HEK293 (cell line): ENCODE data around the gene HDDC3.

ENCODE experiments used
- GLIS1 ChIP-seq: fragments of 450-650 bp; formaldehyde crosslinking; IDR thresholded peaks from 2 replicates; pipeline ENCODE4 v1.5.1; 2016; ENCODE audit warnings: missing biosample characterization, missing genetic modification characterization
- YY2 ChIP-seq: fragments of 450-650 bp; formaldehyde crosslinking; IDR thresholded peaks from 2 replicates; pipeline ENCODE4 v1.5.1; 2016; ENCODE audit warnings: missing biosample characterization, missing genetic modification characterization
- ZNF354C ChIP-seq: fragments of 450-650 bp; formaldehyde crosslinking; IDR thresholded peaks from 2 replicates; pipeline ENCODE4 v1.5.1; 2016; ENCODE audit warnings: missing biosample characterization, missing genetic modification characterization, low read depth, borderline replicate concordance
- TF ChIP-seq, protein P1 (sequence below): fragments of 450-650 bp; formaldehyde crosslinking; IDR thresholded peaks from 2 replicates; pipeline ENCODE4 v1.5.1; 2016; ENCODE audit warnings: missing biosample characterization, missing genetic modification characterization
- TF ChIP-seq, protein P2 (sequence below): fragments of 450-650 bp; formaldehyde crosslinking; IDR thresholded peaks from 2 replicates; pipeline ENCODE4 v1.5.1; 2016; ENCODE audit warnings: missing biosample characterization, missing genetic modification characterization
- TF ChIP-seq, protein P3 (sequence below): fragments of 450-650 bp; formaldehyde crosslinking; IDR thresholded peaks from 2 replicates; pipeline ENCODE4 v1.5.1; 2016; ENCODE audit warnings: missing biosample characterization, missing genetic modification characterization

DNA sequence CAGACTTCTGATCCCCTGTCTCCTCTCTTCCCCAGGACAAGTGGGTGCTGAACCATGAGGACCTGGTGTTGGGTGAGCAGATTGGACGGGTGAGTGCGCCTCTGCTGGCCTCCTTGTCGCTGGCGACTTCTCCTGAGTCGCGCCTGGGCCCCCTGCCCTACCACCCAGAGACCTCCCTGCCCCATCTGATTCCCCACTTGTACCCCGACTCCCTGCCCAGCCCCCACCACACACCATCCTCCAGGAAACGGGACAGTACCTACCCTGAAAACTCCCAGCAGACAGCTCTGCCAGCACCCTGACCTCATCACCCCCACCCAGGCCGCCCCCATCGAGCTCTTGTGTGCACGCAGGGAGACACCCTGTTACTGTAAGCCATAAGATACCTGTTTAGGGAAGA, 40.3 kb downstream of the HDDC3 start:
- TF ChIP-seq, protein P1, sequence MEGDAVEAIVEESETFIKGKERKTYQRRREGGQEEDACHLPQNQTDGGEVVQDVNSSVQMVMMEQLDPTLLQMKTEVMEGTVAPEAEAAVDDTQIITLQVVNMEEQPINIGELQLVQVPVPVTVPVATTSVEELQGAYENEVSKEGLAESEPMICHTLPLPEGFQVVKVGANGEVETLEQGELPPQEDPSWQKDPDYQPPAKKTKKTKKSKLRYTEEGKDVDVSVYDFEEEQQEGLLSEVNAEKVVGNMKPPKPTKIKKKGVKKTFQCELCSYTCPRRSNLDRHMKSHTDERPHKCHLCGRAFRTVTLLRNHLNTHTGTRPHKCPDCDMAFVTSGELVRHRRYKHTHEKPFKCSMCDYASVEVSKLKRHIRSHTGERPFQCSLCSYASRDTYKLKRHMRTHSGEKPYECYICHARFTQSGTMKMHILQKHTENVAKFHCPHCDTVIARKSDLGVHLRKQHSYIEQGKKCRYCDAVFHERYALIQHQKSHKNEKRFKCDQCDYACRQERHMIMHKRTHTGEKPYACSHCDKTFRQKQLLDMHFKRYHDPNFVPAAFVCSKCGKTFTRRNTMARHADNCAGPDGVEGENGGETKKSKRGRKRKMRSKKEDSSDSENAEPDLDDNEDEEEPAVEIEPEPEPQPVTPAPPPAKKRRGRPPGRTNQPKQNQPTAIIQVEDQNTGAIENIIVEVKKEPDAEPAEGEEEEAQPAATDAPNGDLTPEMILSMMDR (tag by site-specific recombination), result no peak
- TF ChIP-seq ZNF354C (tag by site-specific recombination) (no peak), GLIS1 (no peak), YY2 (no peak)
- TF ChIP-seq, protein P2, sequence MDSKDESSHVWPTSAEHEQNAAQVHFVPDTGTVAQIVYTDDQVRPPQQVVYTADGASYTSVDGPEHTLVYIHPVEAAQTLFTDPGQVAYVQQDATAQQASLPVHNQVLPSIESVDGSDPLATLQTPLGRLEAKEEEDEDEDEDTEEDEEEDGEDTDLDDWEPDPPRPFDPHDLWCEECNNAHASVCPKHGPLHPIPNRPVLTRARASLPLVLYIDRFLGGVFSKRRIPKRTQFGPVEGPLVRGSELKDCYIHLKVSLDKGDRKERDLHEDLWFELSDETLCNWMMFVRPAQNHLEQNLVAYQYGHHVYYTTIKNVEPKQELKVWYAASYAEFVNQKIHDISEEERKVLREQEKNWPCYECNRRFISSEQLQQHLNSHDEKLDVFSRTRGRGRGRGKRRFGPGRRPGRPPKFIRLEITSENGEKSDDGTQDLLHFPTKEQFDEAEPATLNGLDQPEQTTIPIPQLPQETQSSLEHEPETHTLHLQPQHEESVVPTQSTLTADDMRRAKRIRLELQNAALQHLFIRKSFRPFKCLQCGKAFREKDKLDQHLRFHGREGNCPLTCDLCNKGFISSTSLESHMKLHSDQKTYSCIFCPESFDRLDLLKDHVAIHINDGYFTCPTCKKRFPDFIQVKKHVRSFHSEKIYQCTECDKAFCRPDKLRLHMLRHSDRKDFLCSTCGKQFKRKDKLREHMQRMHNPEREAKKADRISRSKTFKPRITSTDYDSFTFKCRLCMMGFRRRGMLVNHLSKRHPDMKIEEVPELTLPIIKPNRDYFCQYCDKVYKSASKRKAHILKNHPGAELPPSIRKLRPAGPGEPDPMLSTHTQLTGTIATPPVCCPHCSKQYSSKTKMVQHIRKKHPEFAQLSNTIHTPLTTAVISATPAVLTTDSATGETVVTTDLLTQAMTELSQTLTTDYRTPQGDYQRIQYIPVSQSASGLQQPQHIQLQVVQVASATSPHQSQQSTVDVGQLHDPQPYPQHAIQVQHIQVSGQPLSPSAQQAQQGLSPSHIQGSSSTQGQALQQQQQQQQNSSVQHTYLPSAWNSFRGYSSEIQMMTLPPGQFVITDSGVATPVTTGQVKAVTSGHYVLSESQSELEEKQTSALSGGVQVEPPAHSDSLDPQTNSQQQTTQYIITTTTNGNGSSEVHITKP (tag by site-specific recombination), result no peak
- TF ChIP-seq, protein P3, sequence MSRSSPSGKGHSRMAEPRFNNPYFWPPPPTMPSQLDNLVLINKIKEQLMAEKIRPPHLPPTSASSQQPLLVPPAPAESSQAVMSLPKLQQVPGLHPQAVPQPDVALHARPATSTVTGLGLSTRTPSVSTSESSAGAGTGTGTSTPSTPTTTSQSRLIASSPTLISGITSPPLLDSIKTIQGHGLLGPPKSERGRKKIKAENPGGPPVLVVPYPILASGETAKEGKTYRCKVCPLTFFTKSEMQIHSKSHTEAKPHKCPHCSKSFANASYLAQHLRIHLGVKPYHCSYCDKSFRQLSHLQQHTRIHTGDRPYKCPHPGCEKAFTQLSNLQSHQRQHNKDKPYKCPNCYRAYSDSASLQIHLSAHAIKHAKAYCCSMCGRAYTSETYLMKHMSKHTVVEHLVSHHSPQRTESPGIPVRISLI (tag by site-specific recombination), result no peak
